IPS-15b (cell line): ENCODE measurements around the gene KRTAP4-11.
"Not testable (repeated sequence)": the region's sequence is repeated elsewhere in the genome, so short reads cannot be mapped to it uniquely, and the experiment has no call there.

Experiments used
- H3K27me3 ChIP-seq: one replicate; pipeline ENCODE4 v1.6.1; 2013; ENCODE audit warnings: low read length; ENCODE audit not compliant: control insufficient read depth, insufficient read depth
- H3K36me3 ChIP-seq: one replicate; pipeline ENCODE4 v1.6.1; 2013; ENCODE audit warnings: low read length; ENCODE audit not compliant: control insufficient read depth, insufficient read depth
- H3K4me1 ChIP-seq: one replicate; pipeline ENCODE4 v1.6.1; 2013; ENCODE audit warnings: mild to moderate bottlenecking, low read length; ENCODE audit not compliant: control insufficient read depth, insufficient read depth
- H3K4me3 ChIP-seq: one replicate; pipeline ENCODE4 v1.5.1; 2013; ENCODE audit warnings: low read depth, low read length
- H3K9ac ChIP-seq: one replicate; pipeline ENCODE4 v1.6.1; 2013; ENCODE audit warnings: low read depth, mild to moderate bottlenecking, low read length
- H3K9me3 ChIP-seq: one replicate; pipeline ENCODE4 v1.6.1; 2013; ENCODE audit warnings: mild to moderate bottlenecking, low read length; ENCODE audit not compliant: control insufficient read depth, insufficient read depth

Gene KRTAP4-11

GRCh38 chr17:41117846-41118386 is at the start of gene KRTAP4-11:
Gene KRTAP4-11, minus strand, starts transcription at chr17:41118373. Its CDS starts 58 bp downstream, at chr17:41118315.
- H3K9me3 ChIP-seq, H3K36me3 ChIP-seq, H3K4me3 ChIP-seq, H3K27me3 ChIP-seq, H3K9ac ChIP-seq, H3K4me1 ChIP-seq: not testable (repeated sequence)

DNA sequence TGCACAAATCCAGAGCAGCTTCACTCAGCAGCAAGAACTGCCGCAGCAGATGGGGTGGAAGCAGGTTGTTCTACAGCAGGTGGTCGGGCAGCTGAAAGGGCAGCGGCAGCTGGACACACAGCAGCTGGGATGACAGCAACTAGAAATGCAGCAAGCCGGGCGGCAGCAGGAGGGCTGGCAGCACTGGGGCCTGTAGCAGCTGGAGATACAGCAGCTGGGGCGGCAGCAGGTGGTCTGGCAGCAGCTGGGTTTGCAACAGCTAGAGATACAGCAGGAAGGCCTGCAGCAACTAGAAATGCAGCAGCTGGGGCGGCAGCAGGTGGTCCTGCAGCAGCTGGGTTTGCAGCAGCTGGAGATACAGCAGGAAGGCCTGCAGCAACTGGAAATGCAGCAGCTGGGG is 49.4 kb upstream of the KRTAP4-11 start:
- Histone ChIP-seq H3K9ac (no peak overlapping the region), H3K36me3 (no peaks in the 10 kb centered on the region), H3K9me3 (no peaks in the 10 kb centered on the region), H3K27me3 (no peaks in the 10 kb centered on the region), H3K4me3 (no peak overlapping the region), H3K4me1 (no peaks in the 10 kb centered on the region)

DNA sequence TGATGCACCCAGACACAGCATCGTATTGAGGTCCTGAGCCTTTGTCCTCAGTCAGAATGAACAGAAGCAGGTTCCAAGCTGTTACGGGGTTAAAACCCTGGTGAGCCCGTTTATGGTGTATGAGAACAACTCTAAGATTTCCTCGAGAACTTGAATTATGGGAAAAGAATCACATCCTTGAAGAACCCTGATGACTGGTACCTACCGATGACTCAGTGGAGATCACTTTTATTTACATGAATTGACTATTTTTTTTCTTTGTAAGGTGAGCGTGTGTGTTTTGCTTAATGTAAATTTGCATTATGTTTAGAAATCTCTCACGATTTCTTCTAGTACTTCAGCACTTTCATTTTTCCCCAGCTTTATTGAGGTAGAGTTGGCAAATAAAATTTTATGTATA is 45.7 kb upstream of the KRTAP4-11 start:
- H3K9ac ChIP-seq, result no peak overlapping the region
- no peaks in the 10 kb centered on the region for H3K9me3 ChIP-seq
- no peaks in the 10 kb centered on the region for H3K27me3 ChIP-seq
- H3K4me1 ChIP-seq, result no peaks in the 10 kb centered on the region
- no peaks in the 10 kb centered on the region for H3K36me3 ChIP-seq
- no peak overlapping the region for H3K4me3 ChIP-seq

DNA sequence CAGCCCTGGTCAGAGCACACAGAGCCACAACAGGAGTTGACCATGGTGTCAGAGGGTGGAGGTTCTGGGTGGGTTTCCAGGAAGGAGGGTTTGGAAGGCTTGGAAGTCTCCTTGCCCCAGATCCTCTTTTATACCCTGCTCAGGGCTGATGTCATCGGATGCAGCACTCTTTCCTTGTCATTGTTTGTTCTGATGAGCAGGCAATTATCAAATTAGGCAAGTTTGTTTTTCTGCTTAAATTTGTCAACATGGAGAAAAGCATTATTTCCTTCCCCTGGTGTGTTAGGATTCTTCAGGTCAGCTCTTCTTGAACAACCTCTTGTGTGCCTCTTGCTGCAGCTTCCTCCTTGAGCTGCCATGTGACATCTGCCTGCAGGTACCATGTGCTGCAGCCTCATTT is 42.5 kb upstream of the KRTAP4-11 start, which contains the start of gene KRTAP4-4:
KRTAP4-4 (minus strand) TSS at position 101 of the 400 bp plus-strand sequence; CDS start at position 44, 57 bp downstream.
- H3K4me1 ChIP-seq, result no peaks in the 10 kb centered on the region
- H3K4me3 ChIP-seq, result no peak within 1 kb of the TSS
- H3K9ac ChIP-seq, result no peak within 1 kb of the TSS
- no peaks in the 10 kb centered on the region for H3K27me3 ChIP-seq
- no peaks in the 10 kb centered on the region for H3K9me3 ChIP-seq
- no peaks in the 10 kb centered on the region for H3K36me3 ChIP-seq

DNA sequence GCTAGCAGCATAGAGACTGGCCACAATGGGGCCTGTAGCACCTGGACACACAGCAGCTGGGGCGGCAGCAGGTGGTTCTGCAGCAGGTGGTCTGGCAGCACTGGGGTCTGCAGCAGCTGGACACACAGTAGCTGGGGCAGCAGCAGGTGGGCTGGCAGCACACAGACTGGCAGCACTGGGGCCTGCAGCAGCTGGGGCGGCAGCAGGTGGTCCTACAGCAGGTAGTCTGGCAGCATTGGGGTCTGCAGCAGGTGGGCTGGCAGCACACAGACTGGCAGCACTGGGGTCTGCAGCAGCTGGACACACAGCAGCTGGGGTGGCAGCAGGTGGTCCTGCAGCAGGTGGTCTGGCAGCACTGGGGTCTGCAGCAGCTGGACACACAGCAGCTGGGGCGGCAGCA is 42.0 kb upstream of the KRTAP4-11 start:
- not testable (repeated sequence) for H3K36me3 ChIP-seq, H3K9ac ChIP-seq, H3K27me3 ChIP-seq, H3K4me1 ChIP-seq, H3K4me3 ChIP-seq, H3K9me3 ChIP-seq

DNA sequence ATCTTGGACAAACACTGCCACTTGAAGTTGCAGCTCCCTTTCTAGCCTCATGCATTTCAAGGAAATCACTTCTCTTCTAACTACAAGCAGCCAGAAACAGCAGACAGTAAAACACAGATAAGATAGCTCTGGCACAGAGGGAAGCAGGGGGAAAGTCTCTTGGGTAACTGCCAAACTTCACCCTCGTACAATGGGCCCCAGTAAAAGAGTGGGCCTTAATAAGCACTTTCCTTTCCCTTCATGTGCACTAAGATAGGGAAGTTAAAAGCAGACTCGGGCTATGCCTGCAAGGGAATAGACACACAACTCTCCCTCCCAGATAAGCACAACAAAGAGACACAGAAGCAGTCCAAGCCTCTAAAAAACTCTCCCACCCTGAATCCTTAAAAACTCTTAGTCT is 35.7 kb upstream of the KRTAP4-11 start:
- no peaks in the 10 kb centered on the region for H3K36me3 ChIP-seq
- no peak overlapping the region for H3K9ac ChIP-seq
- H3K27me3 ChIP-seq, result no peaks in the 10 kb centered on the region
- H3K4me1 ChIP-seq, result no peaks in the 10 kb centered on the region
- no peaks in the 10 kb centered on the region for H3K9me3 ChIP-seq
- no peak overlapping the region for H3K4me3 ChIP-seq

DNA sequence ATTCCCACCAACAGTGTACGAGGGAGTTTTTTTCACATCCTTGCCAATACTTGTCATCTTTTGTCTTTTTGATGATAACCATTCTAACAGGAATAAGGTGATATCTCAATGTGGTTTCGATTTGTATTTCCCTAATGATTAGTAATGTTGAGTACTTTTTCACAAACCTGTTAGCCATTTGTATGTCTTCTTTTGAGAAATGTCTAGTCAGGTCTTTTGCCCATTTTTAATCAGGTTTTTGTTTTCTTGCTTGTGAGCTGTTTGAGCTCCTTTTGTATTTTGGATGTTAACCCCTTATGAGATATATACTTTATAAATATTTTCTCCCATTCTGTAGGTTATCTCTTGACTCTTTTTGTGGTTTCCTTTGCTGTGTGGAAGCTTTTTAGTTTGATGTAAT is 33.4 kb upstream of the KRTAP4-11 start:
- H3K27me3 ChIP-seq, result no peaks in the 10 kb centered on the region
- no peaks in the 10 kb centered on the region for H3K36me3 ChIP-seq
- no peaks in the 10 kb centered on the region for H3K9me3 ChIP-seq
- H3K9ac ChIP-seq, result no peak overlapping the region
- no peaks in the 10 kb centered on the region for H3K4me1 ChIP-seq
- no peak overlapping the region for H3K4me3 ChIP-seq

- Histone ChIP-seq H3K36me3 (no peaks in the 10 kb centered on the region), H3K4me3 (no peak overlapping the region), H3K4me1 (no peaks in the 10 kb centered on the region), H3K9me3 (no peaks in the 10 kb centered on the region), H3K27me3 (no peaks in the 10 kb centered on the region), H3K9ac (no peak overlapping the region)
Measured at GRCh38 chr17:41150026-41150425, 31.9 kb upstream of the KRTAP4-11 start.

- Histone ChIP-seq H3K4me3 (no peak within 1 kb of the TSS), H3K36me3 (no peaks in the 10 kb centered on the region), H3K9ac (no peak within 1 kb of the TSS), H3K4me1 (no peaks in the 10 kb centered on the region), H3K27me3 (no peaks in the 10 kb centered on the region), H3K9me3 (no peaks in the 10 kb centered on the region)
Measured at GRCh38 chr17:41149652-41149985, 31.4 kb upstream of the KRTAP4-11 start, which contains the start of gene KRTAP4-5. Gene KRTAP4-5, minus strand, starts transcription at chr17:41149825. Its CDS starts 58 bp downstream, at chr17:41149767.

DNA sequence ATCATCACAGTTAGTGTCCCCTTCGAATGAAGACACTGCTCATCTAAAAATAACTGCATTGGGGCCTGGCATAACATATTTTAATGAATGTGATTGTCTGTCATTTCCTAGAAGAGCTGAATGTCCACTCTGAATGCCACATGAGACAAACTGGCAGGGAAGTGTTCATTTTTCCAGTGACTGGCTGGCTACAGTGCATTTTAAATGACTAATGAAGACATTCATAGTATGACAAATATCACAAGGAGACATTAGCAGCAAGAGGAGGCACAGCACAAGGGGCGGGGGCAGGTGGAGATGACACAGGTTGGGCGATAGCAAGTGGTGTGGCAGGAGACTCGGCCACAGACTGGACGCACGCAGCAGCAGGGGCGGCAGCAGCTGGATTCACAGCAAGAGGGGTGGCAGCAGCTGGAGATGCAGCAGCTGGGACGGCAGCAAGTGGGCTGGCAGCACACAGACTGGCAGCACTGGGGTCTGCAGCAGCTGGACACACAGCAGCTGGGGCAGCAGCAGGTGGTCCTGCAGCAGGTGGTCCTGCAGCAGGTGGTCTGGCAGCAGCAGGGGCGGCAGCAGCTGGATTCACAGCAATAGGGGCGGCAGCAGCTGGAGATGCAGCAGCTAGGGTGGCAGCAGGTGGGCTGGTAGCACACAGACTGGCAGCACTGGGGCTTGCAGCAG is 30.9 kb upstream of the KRTAP4-11 start:
- not testable (repeated sequence) for H3K4me1 ChIP-seq, H3K36me3 ChIP-seq, H3K27me3 ChIP-seq, H3K9ac ChIP-seq, H3K4me3 ChIP-seq, H3K9me3 ChIP-seq

- no peaks in the 10 kb centered on the region for H3K27me3 ChIP-seq
- no peak overlapping the region for H3K9ac ChIP-seq
- H3K9me3 ChIP-seq, result no peaks in the 10 kb centered on the region
- H3K36me3 ChIP-seq, result no peaks in the 10 kb centered on the region
- H3K4me3 ChIP-seq, result no peak overlapping the region
- H3K4me1 ChIP-seq, result no peaks in the 10 kb centered on the region
Measured at GRCh38 chr17:41147531-41148204, 29.5 kb upstream of the KRTAP4-11 start.

- no peaks in the 10 kb centered on the region for H3K36me3 ChIP-seq
- no peaks in the 10 kb centered on the region for H3K4me1 ChIP-seq
- no peak overlapping the region for H3K4me3 ChIP-seq
- H3K9me3 ChIP-seq, result no peaks in the 10 kb centered on the region
- no peaks in the 10 kb centered on the region for H3K27me3 ChIP-seq
- no peak overlapping the region for H3K9ac ChIP-seq
Measured at GRCh38 chr17:41145261-41145660, 27.1 kb upstream of the KRTAP4-11 start.
